ENCODE results near the gene CHI3L1.

Gene CHI3L1

DNA sequence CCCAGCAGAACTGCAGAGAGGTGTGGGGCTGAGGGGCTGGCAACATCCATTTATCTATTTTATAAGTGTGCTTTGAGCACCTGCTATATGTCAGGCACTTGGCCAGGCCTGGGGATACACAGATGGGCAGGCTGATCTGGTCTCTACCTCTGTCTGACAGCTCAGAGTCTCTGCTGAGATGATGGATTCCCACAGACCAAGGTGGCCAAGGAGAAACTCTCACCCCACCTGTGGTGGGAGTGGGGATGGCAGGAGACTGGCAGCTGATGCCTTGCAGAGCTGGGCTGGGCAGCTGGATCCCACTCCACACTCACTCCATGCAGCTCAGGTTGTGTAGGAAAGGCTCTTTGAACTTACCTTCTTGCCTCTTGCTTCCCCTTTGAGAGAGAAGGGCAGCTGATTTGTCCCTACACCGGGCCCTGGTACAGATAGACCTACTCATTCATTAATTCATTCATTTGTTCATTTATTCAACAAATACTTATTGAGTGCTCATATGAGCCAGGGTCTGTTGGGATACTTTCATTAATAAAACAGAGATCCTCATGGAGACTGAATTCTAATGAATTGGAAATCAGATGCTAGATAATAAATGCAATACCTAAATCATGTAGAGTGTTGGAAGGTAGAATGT is 50.0 kb downstream of the CHI3L1 start:
- DNase-seq (ENCODE audit: low read depth in 2 of 2, low spot score in 1 of 2), result no peak

GRCh38 chr1:203135636-203136305 is 50.7 kb downstream of the CHI3L1 start:
- no peak for DNase-seq (ENCODE audit: low read depth in 2 of 2, low spot score in 1 of 2)

- DNase-seq (ENCODE audit: low read depth in 2 of 2, low spot score in 1 of 2), result no peak
Observed at GRCh38 chr1:203133970-203134725, 52.4 kb downstream of the CHI3L1 start.

DNA sequence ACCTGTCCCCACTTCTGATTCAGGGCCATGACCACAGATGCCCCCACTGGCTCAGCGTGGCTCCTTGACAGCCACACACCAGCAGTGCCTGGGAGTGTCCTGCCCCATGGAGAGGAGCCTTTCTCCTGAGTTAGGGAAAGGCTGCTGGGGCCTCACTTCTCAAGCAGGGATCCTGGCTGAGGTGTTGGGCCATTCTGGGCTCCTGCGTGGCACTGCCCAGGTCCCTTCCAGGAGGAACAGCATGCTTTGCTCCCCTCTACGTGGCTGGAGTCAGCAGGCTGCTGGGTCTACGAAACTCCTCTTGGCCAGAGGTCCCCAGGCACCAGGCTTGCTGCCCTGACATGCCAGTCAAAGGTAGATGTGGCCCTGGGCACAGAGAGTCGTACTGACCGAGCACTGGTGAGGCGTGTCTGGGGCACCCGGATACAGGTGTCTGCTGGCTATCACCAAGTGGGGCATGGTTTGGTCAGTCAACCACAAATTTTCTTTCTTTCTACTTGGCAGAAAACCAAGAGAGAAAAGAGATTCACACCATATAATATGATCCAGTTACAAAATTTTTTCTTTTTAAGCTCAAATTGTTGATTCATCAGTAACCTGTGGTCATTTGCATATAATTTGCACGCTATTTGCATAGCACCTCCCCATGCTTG is 54.8 kb downstream of the CHI3L1 start:
- no peak for DNase-seq (ENCODE audit: low read depth in 2 of 2, low spot score in 1 of 2)

GRCh38 chr1:203130358-203130985 is 56.0 kb downstream of the CHI3L1 start:
- DNase-seq (ENCODE audit: low read depth in 2 of 2, low spot score in 1 of 2), result no peak

- no peak for DNase-seq (ENCODE audit: low read depth in 2 of 2, low spot score in 1 of 2)
Observed at GRCh38 chr1:203129501-203130231, 56.8 kb downstream of the CHI3L1 start.
